ENCODE results near the gene AFG3L2.

DNA sequence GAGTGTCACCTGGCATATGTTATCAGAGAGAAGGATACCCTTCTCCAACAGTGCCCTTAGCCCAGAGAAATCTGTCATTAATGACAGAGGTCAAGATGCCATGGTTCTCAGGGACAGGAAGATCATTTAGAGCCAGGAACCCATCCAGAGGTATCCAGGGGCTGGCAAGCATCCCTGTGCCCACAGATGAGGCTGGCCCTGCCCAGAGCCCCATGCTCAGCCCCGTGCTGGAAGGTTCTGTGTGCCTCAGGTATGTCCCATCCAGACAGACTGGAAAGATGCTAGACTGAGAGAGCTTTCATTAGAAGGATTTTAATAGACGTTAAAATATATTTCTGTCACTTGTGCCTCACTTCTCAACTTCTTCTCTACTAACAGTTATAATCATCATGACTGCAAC lies 77.2 kb downstream of the AFG3L2 start:
- TF ChIP-seq, protein P1, sequence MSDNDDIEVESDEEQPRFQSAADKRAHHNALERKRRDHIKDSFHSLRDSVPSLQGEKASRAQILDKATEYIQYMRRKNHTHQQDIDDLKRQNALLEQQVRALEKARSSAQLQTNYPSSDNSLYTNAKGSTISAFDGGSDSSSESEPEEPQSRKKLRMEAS (IDR thresholded peaks at IDR 0.05) = no peak
- TF ChIP-seq, protein P2, sequence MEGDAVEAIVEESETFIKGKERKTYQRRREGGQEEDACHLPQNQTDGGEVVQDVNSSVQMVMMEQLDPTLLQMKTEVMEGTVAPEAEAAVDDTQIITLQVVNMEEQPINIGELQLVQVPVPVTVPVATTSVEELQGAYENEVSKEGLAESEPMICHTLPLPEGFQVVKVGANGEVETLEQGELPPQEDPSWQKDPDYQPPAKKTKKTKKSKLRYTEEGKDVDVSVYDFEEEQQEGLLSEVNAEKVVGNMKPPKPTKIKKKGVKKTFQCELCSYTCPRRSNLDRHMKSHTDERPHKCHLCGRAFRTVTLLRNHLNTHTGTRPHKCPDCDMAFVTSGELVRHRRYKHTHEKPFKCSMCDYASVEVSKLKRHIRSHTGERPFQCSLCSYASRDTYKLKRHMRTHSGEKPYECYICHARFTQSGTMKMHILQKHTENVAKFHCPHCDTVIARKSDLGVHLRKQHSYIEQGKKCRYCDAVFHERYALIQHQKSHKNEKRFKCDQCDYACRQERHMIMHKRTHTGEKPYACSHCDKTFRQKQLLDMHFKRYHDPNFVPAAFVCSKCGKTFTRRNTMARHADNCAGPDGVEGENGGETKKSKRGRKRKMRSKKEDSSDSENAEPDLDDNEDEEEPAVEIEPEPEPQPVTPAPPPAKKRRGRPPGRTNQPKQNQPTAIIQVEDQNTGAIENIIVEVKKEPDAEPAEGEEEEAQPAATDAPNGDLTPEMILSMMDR (IDR thresholded peaks at IDR 0.05 in 2 of 3, conservative IDR thresholded peaks at IDR 0.05 in 1 of 3; ENCODE audit: borderline replicate concordance in 1 of 3, insufficient read depth in 1 of 3, low read depth in 2 of 3, low read length in 2 of 3) = no peak
- no peak for TF ChIP-seq POLR2A (IDR thresholded peaks at IDR 0.05; ENCODE audit: borderline replicate concordance, extremely low read depth, insufficient read depth, insufficient read length)
- TF ChIP-seq, protein P3, sequence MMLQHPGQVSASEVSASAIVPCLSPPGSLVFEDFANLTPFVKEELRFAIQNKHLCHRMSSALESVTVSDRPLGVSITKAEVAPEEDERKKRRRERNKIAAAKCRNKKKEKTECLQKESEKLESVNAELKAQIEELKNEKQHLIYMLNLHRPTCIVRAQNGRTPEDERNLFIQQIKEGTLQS (IDR thresholded peaks at IDR 0.05) = no peak

All from HCT116 (cell line).